ENCODE data around the gene ABCC6.
"Not testable (repeated sequence)": the region's sequence is repeated elsewhere in the genome, so short reads cannot be mapped to it uniquely, and the experiment has no call there.

The ABCC6 gene

GRCh38 chr16:16188827-16189226 lies 34.5 kb downstream of the ABCC6 start:
- DNase-seq: no peak

- no peak for DNase-seq
Observed at GRCh38 chr16:16186820-16187219, 36.5 kb downstream of the ABCC6 start.

GRCh38 chr16:16185095-16185494 lies 38.2 kb downstream of the ABCC6 start:
- no peak for DNase-seq

GRCh38 chr16:16184594-16184993 lies 38.7 kb downstream of the ABCC6 start:
- no peak for DNase-seq

- DNase-seq: no peak
Observed at GRCh38 chr16:16183562-16183961, 39.7 kb downstream of the ABCC6 start.

GRCh38 chr16:16182918-16183317 lies 40.4 kb downstream of the ABCC6 start:
- DNase-seq: no peak

- not testable (repeated sequence) for DNase-seq
Observed at GRCh38 chr16:16181748-16182147, 41.5 kb downstream of the ABCC6 start.

- DNase-seq: no peak
Observed at GRCh38 chr16:16178455-16179162, 44.7 kb downstream of the ABCC6 start.

GRCh38 chr16:16176328-16176727 lies 47.0 kb downstream of the ABCC6 start:
- DNase-seq: no peak

GRCh38 chr16:16175296-16175695 lies 48.0 kb downstream of the ABCC6 start:
- DNase-seq: no peak

GRCh38 chr16:16172991-16173390 lies 50.3 kb downstream of the ABCC6 start:
- no peak for DNase-seq

GRCh38 chr16:16171332-16171919 lies 51.9 kb downstream of the ABCC6 start:
- DNase-seq: no peak

GRCh38 chr16:16169615-16170014 lies 53.7 kb downstream of the ABCC6 start:
- no peak for DNase-seq

- DNase-seq: no peak
Observed at GRCh38 chr16:16168431-16168830, 54.9 kb downstream of the ABCC6 start.

- no peak for DNase-seq
Observed at GRCh38 chr16:16167927-16168326, 55.4 kb downstream of the ABCC6 start.

- DNase-seq: no peak
Observed at GRCh38 chr16:16166949-16167348, 56.3 kb downstream of the ABCC6 start.

- no peak for DNase-seq
Observed at GRCh38 chr16:16166085-16166484, 57.2 kb downstream of the ABCC6 start.

- DNase-seq: no peak
Observed at GRCh38 chr16:16164243-16164642, 59.1 kb downstream of the ABCC6 start.

GRCh38 chr16:16163571-16163970 lies 59.7 kb downstream of the ABCC6 start:
- no peak for DNase-seq

- no peak for DNase-seq
Observed at GRCh38 chr16:16163109-16163508, 60.2 kb downstream of the ABCC6 start.

- DNase-seq: no peak
Observed at GRCh38 chr16:16162591-16162990, 60.7 kb downstream of the ABCC6 start.

GRCh38 chr16:16161840-16162239 lies 61.5 kb downstream of the ABCC6 start:
- DNase-seq: not testable (repeated sequence)

- DNase-seq: no peak
Observed at GRCh38 chr16:16161319-16161718, 62.0 kb downstream of the ABCC6 start.

GRCh38 chr16:16159662-16160061 lies 63.6 kb downstream of the ABCC6 start:
- no peak for DNase-seq
